Left renal cortex interstitium (tissue), 4 donors: ENCODE measurements around the gene C9orf78. TPM values are rescaled to one million over a fixed set of nuclear protein-coding genes. Genes with fewer than 3 reads are reported as not detected.

ENCODE experiments used
- DNase-seq, 4 donors: peaks; one replicate each; pipeline ENCODE4 v3.0.0-alpha.2; 2013; ENCODE audit warnings: low read depth in 4 of 4, low spot score in 2 of 4, missing footprints in 1 of 4
- polyA plus RNA-seq, 4 donors: library from polyadenylated mRNA; unstranded; fragments of 120-200 nt; gene quantifications; one replicate each; pipeline ENCODE4 v1.2.1, GENCODE V29; 2013; ENCODE audit not compliant: insufficient read length in 4 of 4

The C9orf78 gene
- polyA plus RNA-seq, 4 donors = 65.4 to 88.4 (median 69.8) TPM

GRCh38 chr9:129779560-129780190, 55.4 kb downstream of the C9orf78 start:
- no peak for DNase-seq

DNA sequence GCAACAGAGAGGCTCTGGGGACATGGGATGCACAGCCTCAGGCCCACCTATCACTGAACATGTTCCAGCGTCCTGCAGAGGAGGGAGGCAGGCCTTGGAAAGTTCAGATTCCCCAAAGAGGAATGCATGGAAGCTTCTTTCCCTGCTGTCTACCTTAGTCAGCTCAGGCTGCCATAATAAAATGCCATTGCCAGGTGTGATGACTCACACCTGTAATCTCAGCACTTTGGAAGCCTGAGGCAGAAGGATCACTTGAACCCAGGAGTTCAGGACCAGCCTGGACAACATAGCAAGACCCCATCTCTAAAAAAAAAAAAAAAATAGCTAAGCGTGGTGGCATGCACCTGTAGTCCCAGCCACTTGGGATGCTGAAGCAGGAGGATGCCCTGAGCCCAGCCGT, 56.6 kb downstream of the C9orf78 start:
- DNase-seq = no peak

GRCh38 chr9:129777769-129778130, 57.3 kb downstream of the C9orf78 start:
- DNase-seq = no peak

Other genes with a start within 250 kb of the C9orf78 start
- under 1 TPM; 0.64 to 0.99 (median 0.83) TPM for gene C9orf50, start 214.2 kb downstream of the C9orf78 start, polyA plus RNA-seq
- 10 to 100 TPM; 31.8 to 34.1 (median 32.7) TPM for gene NTMT1, start 209.1 kb downstream of the C9orf78 start, polyA plus RNA-seq
- 10 to 100 TPM; 16.8 to 23.2 (median 19.0) TPM for gene ASB6, start 193.1 kb downstream of the C9orf78 start, polyA plus RNA-seq
- 1 to 10 TPM in 3 of 4 donors, under 1 TPM in 1; 0.83 to 1.5 (median 1.2) TPM for gene PRRX2, start 169.6 kb downstream of the C9orf78 start, polyA plus RNA-seq
- 1 to 10 TPM; 4.0 to 7.3 (median 4.6) TPM for gene PTGES, start 82.2 kb downstream of the C9orf78 start, polyA plus RNA-seq
- gene TOR1B, start 32.1 kb downstream of the C9orf78 start, polyA plus RNA-seq = 10 to 100 TPM; 18.9 to 24.9 (median 20.9) TPM
- 10 to 100 TPM; 42.7 to 47.2 (median 44.0) TPM for gene TOR1A, start 11.1 kb downstream of the C9orf78 start, polyA plus RNA-seq
- 10 to 100 TPM; 17.6 to 31.3 (median 22.8) TPM for gene USP20, start 183 bp upstream of the C9orf78 start, polyA plus RNA-seq
- 10 to 100 TPM; 37.8 to 51.8 (median 46.6) TPM for gene FNBP1, start 207.9 kb upstream of the C9orf78 start, polyA plus RNA-seq
- gene GPR107, start 218.6 kb upstream of the C9orf78 start, polyA plus RNA-seq = 10 to 100 TPM; 48.7 to 57.7 (median 54.1) TPM